ENCODE measurements around the gene TEAD1.
"Not testable (repeated sequence)": the region's sequence is repeated elsewhere in the genome, so short reads cannot be mapped to it uniquely, and the experiment has no call there.

Gene TEAD1

DNA sequence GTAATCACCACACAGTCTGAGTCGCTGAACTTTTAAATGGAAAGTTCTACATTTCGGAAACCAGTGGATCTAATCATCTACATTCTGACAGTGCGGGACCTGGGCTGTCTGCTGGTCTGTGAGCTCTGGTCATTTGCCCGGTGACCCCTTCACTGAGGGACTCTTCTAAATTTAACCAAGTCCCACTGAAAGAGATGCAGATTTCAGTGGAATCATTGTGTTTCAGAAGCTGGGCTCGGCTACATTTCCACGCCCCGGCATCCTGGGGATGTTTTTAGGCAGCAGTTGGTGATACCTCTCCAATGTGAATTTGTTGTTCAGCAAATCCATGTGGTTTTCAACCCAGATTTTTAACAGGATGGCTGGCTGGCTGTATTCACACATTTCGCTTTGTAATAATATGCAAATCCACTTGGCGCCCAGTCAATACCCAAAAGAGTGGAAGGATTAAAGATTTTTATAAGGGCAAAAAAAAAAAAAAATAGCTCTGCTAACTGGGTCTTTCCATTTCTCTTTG lies 189.4 kb downstream of the TEAD1 start:
- DNase-seq (ENCODE audit: low read depth) = no peak

DNA sequence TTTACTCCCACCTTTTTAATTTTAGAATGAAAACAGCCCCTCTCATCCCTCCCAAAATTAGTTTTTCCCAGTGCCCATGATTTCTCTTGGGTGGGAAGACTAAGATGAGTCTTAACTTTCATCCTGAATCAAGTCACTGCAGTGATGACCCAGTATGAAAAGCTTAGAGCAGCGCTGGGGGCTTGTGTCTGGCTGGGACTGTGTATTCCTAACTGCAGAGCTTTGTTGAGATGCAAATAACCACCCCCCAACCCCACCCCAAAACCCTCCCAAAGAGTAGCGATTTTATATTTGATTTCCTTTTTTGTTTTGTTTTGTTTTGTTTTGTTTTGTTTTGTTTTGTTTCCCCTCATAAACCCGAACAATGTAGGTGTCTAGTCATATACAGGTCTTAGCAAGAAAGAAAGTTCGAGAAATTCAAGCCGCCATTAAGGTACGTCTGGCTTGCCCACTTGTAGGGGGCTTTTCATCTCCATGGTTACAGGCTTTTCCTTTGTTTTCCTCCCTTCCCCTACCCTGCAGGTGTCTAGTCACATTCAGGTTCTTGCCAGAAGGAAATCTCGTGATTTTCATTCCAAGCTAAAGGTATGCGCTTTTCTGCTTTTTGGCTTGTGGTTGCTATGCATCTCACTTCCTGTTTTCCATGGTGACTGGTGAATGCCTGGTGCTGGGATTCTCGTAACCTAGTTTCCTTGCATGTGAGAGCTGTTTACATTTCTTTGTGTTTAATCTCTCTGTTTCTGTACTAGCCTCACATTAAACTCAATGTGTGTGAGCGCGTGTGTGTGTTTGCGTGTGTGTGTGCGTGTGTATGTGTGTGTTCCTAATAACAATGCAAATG lies 190.3 kb downstream of the TEAD1 start:
- no peak for DNase-seq (ENCODE audit: low read depth)

DNA sequence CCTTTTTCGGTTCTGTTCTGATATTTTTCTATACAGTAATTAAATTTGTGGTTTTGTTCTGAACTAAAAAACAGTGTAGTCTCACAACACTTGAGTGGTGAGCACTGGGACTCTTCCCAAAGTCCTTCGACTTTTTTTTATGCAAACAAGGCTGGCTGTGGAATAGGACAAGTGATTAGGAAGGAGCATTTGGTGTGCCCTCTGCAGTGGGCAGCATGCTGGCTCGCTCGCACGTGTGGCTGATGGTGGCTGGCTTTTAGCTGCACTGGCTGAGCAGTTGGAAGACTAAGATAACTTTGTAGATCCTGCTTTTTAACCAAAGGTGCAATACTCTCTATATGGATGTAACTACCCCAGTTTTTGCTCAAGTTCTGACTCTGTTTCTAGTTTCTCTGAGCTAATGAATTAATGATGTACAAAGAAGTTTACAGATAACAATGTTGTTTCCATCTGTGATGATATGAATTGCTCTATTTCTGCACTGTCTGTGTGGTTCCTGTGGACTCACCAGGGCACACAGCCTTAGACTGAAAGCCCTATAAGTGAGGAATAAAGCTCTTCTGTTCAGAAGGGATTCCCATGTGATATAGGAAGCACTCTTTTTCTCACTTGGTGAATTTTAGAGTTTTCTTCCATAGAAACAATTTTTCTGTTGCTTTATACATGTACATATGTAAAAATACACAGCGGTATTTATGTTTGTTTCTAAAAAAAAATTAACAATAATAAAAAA lies 191.8 kb downstream of the TEAD1 start:
- no peak for DNase-seq (ENCODE audit: low read depth)

DNA sequence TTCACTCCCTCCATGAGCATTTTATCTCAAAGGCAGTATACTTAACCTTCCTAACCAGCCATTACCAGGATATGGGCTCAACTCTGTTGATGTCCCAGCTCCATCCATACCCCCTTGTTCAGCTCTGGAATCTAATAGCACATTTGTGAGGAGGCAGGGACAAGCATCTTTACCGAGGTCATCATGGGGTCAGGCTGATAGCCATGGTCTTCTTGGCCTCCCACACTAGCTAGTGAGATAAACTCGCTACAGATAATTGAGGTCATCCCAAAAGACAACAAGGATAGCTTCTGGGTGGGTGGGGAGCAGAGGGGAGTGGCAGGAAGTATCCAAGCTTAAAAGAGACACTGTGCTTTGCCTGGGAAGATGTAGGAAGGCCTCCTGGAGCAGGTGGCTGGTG lies 193.3 kb downstream of the TEAD1 start:
- no peak for DNase-seq (ENCODE audit: low read depth)

DNA sequence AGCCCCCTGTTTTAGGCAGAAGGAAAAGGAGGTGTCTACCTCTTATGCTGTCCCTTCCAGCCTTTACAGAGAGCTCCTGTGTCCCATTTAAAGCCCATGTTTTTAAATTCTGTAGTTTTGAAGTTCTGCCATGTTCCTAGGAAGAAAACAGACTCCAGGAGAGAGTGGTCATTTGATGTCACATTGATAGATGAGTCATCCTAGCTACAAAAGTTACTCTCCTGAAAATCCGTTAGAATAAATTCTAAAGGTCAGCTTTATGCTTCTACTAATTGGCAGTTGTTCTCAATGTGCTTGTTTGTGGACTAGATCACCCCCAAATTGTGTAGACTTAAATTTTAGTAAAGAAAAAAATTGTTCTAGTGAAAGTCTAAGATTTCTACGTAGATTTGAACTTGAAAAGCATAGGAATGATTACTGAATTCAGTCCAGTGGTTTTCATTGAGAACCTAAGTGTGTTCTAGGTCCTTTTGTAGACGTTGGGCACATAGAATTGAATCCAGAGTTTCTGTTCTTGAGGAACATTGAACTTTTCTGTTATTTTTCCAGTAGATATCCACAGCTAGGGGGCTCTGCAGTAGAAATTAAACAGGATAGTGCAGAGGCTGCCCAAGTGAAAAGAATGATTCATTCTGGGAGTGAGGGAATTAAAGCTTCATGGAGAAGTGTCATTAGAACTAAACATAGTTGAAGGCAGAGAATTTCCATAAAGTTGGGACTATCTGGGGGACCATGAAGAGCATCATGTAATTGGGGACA lies 194.3 kb downstream of the TEAD1 start:
- DNase-seq (ENCODE audit: low read depth) = no peak

DNA sequence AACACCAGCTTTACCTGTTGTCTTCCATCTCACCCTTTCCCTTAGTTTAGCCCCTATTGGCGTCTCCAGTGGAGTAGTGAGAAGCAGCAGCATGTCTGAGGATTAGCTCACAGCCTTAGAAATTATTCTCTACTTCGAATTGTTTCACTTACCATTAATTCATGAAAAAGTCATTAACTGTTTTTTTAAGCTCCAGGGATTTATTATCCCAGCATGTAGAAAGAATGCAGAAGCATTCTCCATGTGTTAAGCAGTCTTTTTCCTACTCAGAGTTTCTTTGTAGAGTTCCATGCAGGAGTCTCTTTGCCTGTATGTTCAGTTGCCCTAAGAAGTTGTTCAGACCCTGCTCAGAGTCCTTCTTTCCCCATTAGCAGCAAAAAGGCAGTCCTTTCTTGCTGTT lies 197.0 kb downstream of the TEAD1 start:
- no peak for DNase-seq (ENCODE audit: low read depth)

DNA sequence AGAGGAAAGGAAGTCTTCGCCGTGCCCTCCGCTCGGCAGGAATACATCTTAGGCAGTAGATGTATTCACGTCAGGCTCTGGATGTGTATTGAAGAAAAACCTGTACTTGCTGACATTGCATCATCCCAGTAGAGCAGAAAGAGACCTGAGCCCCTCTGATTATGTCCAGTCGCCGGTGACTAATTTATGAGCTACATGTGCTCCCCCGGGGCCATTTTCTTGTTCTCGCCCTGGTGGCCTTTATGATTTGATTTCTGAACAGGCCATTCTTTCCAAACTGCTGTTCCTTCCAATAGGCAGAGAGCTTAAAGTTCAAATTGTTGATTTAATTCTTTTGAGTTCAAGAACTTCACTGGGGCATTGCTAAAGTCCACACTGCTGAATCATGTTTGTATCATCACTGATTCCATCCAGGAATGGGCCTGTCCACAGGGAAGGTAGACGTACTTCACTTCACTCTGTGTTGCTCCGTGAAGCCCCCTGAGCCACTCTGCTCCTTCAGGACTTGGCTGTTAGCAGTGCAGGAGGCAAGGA lies 197.6 kb downstream of the TEAD1 start:
- DNase-seq (ENCODE audit: low read depth) = no peak

DNA sequence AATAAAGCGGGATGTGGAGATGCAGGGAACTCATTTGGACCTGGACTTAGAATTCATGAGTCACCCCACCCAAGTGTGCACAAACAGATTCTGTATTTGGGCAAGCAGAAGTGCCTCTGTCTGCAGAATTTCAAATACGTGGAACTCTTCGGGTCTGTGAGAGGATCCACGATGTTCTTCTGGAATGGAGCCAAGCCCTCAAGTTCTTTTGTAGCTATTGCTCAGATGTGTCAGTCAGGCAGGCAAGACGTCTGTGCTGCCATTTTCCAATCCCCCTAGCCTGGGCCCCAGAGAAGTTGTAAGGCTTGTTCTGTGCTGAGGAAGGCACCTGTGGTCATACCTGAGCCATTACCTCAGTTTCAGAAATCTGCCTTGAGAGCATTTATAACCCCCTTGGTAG lies 202.1 kb downstream of the TEAD1 start:
- no peak for DNase-seq (ENCODE audit: low read depth)

DNA sequence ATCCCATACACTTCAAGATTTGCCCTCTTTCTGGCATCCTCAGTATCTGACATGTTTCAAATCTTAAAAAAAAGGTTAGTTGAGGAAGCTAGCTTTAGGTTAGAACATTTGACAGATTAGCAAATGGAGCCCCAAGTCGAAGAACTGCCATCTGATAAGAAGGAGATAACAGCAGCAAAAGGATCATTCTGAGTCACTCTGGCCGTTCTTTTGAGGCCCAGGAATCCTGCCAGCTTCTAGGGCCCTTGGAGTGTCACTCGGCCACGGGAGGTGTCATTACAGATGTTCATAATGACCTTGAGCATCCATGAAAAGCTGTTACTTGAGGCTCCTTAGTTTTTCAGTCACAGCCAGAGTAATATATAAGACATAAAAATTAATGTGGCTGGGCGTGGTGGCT lies 202.8 kb downstream of the TEAD1 start:
- DNase-seq (ENCODE audit: low read depth) = no peak

DNA sequence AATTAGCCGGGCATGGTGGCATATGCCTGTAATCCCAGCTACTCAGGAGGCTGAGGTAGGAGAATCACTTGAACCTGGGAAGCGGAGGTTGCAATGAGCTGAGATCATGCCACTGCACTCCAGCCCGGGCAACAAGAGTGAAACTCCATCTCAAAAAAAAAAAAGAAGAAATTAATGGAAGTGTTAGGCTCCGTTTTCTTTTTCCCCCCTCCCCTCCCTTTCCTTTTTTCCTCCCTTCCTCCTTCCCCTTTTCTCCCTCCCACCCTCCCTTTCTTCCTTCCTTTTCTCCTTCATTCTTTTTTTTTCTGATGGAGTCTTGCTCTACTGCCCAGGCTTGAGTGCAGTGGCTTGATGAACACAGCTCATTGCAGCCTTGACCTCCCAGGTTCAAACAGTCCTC lies 203.3 kb downstream of the TEAD1 start:
- not testable (repeated sequence) for DNase-seq (ENCODE audit: low read depth)

DNA sequence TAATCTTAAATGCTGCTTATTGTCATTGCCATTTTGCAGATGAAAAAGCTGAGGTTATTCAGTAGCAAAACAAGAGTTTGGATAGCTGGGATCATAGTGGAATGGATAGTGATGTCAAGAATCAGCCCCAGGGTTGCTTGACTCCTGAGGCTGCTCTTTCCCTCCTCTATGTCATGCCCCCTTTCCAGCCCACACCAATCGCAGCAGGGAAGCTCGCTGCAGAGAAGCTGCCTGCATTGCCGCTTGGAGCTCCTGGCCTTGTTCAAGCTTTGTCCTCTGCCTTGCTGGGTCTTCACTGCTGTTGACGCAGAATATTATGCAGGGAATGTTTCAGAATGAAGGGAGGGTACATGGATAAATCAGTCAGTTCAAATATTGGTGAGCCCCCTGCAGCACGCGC lies 206.1 kb downstream of the TEAD1 start:
- no peak for DNase-seq (ENCODE audit: low read depth)

DNA sequence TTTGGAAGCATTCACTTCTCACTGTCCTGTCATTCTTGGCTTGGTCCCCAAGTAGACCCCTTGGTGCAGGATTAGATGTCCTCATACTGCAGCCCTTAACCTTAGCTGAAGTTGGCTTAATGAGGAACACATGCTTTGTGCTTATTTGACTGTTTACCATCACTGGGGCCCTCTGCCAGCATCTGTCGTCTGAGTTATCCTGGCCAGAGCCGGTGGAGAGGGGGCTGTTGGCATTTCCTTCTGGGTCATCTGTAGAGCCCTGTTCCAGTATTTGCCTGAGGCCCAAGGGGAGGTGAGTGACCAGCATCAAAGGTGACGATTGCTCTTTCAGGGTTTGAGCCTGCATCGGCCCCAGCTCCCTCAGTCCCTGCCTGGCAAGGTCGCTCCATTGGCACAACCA lies 208.4 kb downstream of the TEAD1 start:
- DNase-seq (ENCODE audit: low read depth) = no peak

DNA sequence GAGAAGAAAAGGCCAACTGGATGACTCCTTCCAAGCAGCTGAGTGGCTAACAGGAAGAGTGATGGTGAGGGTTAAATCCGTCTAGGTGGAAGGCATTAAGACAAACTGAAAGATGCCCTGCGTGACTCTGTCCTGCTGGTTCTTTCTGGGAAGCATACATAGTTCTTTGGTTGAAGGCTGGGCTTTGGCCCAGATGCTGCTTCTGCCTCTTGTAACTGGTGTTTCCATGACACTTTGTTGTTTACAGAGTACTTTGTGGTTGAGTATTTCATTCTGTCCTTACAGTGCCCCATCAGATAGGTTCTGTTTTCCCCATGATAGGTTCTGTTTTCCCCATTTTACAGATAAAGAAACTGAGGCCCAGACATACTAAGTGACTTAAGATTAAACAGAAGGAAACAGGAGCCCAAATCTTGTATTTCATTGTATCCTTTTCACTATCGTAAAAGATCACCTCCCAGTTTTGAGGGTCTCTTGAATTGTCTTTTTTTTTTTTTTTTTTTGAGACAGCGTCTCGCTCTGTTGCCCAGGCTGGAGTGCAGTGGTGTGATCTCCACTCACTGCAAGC lies 210.6 kb downstream of the TEAD1 start:
- no peak for DNase-seq (ENCODE audit: low read depth)

DNA sequence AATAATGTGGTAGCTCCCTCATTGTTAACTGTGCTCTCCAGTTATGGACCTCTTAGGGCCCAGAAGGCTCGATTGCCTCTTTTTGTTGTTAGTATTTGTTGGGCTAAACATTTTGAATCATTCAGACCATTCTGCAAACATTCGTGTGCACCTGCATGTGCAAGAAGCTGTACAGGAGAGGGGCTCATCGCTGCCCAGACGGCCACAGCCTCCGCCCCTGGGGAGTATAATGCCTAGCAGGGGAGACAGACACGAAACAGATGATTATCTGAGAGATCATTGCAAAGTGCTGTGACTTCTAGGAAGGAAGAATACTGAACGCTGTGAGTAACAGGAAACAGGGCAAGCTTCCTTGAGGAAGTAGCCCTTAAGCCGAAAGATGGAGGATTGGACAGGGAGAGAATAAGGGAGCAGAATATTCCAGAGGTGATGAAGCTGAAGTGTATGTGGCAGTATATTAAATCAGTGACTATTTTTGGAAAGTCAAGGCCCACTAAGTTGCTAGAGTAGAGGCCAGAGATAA lies 211.6 kb downstream of the TEAD1 start:
- no peak for DNase-seq (ENCODE audit: low read depth)

DNA sequence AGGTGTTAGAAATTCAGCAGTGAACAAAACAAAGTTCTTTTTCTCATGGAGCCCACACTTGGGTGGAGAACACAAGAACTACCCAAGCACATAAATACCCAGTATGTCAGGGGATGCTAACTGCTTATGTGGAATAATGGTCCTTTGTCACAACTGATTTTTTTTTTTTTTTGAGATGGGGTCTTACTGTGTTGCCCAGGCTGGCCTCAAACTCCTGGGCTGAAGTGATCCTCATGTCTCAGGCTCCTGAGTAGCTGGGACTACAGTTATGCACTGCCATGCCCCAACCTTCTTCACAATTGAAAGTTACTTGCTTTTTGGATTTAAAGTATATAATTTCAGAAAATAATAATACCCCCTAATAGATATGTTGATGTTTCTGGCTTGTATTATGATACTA lies 212.3 kb downstream of the TEAD1 start:
- DNase-seq (ENCODE audit: low read depth) = no peak

DNA sequence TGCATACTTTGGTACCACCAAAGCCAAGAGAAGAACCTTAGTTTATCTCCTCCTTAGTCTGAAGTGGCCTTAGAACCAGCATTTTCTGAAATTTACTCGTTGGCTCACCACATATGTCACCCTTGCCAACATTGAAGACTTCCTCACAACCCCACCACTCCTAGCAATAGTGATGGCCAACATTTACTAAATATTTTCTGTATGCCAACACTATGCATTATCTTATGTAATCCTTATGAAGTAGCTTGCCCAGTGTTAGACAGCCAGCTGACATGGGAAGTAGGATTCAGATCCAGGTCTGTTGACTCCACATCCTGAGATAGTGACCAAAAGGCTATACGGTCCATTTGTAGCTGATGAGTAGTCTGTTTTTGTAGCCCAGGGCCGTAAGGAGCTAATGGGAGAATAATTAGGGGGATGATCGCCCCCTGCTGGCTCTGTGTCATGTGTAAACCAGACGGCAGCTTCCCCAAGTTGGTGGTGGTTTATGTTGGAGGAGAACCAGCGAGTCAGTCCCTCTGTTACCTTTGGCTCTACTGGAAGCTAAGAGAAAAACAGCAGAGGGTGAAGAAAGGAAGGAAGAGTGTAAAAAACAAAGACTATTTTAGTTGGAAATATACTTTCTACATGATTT lies 214.4 kb downstream of the TEAD1 start:
- DNase-seq (ENCODE audit: low read depth) = peak; percentile 57

DNA sequence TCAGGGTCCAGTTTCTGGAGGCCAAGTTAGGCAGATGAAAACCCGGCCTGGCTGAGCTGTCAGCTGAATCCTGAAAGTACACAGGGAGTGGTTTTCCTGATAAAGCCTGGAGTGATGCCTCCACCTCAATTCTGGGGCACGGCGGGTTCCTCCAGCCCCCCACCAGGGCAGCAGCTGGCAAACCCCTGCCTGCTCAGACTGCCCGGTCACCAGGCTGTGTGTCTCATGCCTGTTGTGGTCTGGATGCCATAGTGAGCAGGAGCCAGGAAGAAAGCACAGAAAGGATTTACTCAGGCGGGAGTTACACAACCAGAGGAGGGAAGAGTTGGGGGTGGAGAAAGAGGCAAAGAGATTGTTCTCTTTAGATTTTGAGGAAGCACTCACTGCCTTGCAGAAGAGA lies 215.0 kb downstream of the TEAD1 start:
- DNase-seq (ENCODE audit: low read depth) = no peak

DNA sequence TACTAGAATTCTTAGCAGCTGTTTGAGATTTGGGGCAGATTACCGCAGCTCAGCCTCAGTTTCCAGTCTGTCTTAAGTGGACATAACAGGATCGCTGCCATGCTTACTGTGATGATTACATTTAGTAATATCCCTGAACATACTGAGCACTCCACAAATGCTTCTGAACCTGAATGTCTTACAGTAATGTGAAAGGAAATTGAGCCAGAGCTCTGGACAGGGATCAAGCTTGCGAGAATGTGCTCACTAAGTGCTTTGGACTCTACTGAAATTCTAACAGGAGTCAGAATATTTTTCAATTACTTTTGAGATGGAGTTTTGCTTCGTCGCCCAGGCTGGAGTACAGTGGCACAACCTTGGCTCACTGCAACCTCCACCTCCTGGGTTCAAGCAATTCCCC lies 216.3 kb downstream of the TEAD1 start:
- no peak for DNase-seq (ENCODE audit: low read depth)

DNA sequence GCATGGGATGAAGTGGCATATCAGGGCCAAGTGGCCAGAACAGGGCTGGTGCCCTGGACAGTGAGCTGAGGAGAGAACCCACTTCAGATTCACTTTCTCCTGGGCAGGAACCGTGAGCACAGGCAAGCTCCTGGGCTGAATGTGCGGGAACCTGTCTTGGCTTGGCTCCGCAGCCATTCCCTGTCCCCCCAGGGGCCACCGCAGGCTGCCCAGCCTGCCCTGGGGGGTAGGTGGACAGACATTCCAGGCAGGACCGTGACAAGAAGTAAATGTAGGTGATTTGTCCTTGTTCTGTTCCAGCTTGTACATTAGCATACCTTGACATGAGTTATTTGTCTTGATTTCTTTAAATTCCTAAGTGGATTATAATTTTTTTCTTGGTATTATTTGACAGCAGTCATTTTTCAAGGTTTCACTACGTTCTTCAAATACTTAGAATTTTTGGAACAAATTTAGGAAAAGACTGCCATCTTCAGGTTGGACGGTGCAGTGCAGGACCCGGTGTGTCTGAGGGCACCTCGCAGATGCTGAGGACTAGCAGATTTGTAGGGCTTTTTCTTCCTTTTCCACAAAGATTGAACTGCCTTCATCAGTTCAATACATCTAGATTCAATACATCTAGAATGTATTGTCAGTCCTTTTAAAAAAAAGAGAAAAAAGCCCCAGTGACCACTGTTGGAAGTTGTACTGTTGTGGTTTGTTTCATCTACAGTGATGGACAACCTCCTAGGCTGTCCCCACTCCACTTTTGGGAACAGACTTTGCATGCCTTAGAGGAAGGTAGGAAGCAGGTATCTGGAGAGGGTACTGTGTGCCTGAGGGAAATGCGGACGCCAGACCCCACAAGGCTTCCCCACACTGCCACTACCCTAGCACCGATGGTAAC lies 219.8 kb downstream of the TEAD1 start:
- DNase-seq (ENCODE audit: low read depth) = peak; percentile 32

DNA sequence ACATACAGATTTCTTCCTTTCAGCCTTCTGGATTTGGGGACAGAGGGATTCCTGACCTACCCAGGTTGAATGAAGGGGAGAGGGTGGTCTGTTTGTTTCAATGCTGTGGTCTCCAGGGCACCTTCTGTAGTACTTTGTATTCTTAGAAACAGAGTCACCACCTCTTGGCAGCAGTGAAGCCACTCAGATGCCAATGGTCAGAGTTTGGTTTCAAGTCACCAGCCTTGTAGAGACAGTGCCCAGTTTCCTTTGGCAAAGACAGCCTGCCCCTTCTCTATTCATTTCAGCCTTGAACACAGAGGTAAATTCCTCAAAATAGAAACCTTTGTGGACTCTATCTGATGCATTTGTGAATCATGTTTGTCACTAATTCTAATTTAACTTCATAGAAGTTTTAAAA lies 223.2 kb downstream of the TEAD1 start:
- no peak for DNase-seq (ENCODE audit: low read depth)
